OCI-LY1 (cell line): ENCODE measurements around the gene PTPRE.

Experiments used
- EZH2 ChIP-seq: fragments of 200-600 bp; sonication (generic), shearing (Covaris generic); IDR thresholded peaks from 2 replicates; pipeline ENCODE4 v1.8.0; 2017; ENCODE audit warnings: borderline replicate concordance, mixed run types, mild to moderate bottlenecking, antibody characterized with exemption, low read length, moderate library complexity, mixed read lengths
- TF ChIP-seq, protein P1 (sequence below): fragments of 200-600 bp; sonication (generic), shearing (Covaris generic); IDR thresholded peaks from 2 replicates; pipeline ENCODE4 v1.5.1; 2017; ENCODE audit warnings: mild to moderate bottlenecking, antibody characterized with exemption, low read length, moderate library complexity, mixed read lengths

DNA sequence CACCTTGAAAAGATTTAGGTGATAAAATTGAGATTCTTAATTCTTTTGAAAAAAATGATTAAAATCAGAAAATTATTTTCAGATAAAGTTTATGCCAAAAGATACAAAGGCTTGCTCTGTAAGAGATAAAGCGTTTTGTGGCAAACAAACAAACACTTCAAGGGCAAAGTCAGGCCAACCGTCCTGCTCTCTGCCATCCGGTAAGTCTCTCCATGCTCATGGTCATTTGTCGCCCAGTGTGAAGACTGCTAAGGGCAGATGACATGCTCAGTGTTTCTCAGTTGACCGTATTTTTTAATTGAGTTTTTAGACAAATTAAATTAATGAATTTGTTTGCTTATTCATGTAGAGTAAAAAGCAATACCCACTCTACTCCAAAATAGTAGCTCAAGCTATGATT is 60.0 kb downstream of the PTPRE start:
- TF ChIP-seq, protein P1, sequence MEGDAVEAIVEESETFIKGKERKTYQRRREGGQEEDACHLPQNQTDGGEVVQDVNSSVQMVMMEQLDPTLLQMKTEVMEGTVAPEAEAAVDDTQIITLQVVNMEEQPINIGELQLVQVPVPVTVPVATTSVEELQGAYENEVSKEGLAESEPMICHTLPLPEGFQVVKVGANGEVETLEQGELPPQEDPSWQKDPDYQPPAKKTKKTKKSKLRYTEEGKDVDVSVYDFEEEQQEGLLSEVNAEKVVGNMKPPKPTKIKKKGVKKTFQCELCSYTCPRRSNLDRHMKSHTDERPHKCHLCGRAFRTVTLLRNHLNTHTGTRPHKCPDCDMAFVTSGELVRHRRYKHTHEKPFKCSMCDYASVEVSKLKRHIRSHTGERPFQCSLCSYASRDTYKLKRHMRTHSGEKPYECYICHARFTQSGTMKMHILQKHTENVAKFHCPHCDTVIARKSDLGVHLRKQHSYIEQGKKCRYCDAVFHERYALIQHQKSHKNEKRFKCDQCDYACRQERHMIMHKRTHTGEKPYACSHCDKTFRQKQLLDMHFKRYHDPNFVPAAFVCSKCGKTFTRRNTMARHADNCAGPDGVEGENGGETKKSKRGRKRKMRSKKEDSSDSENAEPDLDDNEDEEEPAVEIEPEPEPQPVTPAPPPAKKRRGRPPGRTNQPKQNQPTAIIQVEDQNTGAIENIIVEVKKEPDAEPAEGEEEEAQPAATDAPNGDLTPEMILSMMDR, result no peak
- TF ChIP-seq EZH2, result no peak
